HTERT RPE-1 (cell line): ENCODE data around the gene SLC25A18.
"Not testable (repeated sequence)": the region's sequence is repeated elsewhere in the genome, so short reads cannot be mapped to it uniquely, and the experiment has no call there.

Source experiments
- in situ Hi-C: fragments of 300-500 bp; cut with MboI; formaldehyde crosslinking; loops from 4 replicates; pipeline ENCODE4 v1.14.3; 2020; ENCODE audit warnings: low sequenced_read_pairs

SLC25A18 gene, protein sequence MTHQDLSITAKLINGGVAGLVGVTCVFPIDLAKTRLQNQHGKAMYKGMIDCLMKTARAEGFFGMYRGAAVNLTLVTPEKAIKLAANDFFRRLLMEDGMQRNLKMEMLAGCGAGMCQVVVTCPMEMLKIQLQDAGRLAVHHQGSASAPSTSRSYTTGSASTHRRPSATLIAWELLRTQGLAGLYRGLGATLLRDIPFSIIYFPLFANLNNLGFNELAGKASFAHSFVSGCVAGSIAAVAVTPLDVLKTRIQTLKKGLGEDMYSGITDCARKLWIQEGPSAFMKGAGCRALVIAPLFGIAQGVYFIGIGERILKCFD

DNA sequence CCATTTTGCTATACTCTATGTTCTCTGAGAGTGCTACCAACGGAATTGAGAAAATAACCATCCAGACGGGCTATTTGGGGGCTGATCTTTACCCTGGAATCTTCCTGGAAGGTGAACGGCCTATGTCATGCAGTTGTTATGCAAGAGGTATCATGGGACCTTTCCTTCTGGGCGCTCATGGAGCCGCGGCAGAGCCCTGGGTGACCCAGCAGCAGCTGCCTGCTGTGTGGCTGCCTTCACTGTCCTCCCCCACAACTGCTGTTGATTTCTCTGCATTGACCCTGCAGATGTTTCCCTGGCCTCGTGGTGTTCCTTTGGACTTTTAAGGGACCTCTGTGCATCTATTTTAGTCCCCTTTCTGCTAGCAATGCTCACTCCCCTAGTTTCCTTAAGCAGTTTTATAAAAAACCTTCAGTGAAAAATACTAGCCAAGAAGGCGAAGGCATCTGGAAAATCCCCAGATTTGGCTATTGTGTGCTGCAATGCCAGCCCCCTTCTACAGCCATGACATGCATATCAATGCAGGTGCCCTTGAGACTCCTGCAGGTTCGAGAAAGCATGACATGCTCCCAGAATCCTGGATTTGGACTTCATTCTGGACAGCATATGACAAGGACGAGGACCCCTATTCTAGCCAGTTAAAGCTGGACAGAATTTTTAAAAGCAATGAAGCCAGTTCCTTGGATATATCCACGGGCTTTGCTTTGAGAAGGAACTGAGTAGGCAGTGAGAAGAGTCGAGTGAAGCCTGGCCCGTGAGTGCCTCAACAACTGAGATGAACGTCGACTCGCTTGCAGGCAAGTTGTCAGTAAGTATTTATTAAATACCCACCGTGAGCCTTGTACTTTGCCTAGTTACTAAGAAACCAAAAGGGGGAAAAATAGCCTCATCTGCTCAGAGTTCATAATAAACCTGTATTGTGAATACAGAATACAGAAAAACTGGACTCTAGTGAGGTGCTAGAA is at the start of gene SLC25A18:
Gene SLC25A18 (plus strand): TSS at position 593 of the 965 bp plus-strand sequence. CDS start 16,447 bp downstream, outside the sequence.
- in situ Hi-C loops = no loop called here

DNA sequence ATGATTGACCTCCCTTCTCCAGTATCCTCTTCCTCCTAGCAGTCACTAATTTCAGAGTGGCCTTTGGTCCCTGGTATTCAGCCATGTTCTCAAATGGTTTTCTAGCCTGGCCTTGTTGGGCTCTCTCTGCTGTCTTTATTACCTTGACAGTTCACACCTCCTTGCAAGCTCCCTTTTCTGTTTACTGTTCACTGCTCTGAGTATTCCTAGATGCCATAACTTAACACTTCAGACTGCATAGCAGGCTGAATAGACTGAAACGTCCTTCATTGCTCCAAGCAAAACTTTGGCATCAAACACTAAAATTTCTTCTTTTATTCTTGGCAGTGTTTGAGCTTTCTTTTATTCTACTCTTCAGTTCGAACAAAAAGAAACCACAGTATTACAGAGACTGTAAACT is 49.7 kb upstream of the SLC25A18 start:
- in situ Hi-C loops = no loop called here

DNA sequence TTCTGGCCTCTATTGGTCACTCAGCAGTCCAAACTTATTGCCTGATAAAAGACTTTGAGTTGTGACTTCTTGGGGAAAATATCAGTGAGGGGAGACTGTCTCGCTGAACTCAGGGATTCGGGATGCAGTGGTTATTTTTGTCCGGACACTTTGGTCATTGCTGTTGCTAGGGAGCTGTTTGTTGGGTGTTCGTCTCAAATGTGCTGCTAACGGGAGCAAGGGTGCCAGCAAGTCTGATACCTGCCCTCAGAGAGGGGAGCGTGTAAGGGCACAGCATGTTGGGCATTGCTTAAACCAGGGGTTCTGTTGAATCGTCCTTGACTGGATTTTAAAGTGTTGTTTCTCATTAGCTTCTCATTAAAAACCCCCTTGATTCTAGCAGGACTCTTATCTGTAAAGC is 49.2 kb upstream of the SLC25A18 start:
- in situ Hi-C loops = no loop called here

DNA sequence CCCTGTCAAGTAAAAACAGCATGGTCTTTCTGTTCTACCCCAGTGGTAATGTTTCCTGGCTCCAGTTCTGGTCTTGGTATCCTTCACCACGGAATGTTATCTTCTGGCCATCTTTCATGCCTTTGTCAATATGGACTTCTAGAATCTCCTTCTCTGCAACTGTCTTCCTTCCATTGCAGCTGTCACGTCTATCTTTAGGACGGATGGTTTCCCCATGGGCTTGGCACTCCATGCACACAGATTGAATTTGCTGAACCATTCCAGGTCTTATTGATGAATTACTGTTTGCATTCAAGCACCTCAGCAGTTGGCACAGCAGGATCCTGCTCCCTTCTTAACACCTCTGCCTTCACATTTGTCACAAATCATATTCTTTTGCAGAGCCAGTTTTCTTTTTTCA is 44.9 kb upstream of the SLC25A18 start:
- in situ Hi-C loops = no loop called here

DNA sequence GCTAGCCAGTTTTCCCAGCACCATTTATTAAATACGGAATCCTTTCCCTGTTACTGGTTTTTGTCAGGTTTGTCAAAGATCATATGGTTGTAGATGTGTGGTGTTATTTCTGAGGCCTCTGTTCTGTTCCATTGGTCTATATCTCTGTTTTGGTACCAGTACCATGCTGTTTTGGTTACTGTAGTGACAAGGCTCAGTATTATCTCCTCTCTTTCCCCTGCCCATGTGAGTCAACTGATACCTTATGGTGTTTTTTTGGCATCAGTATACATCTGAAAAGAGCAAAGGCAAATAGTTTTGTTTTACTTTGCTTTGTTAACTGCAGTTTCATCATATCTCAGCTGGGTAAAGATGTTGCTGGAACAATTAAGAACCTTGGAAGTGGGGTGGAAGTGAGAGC is 41.3 kb upstream of the SLC25A18 start:
- in situ Hi-C loops = not testable (repeated sequence)

DNA sequence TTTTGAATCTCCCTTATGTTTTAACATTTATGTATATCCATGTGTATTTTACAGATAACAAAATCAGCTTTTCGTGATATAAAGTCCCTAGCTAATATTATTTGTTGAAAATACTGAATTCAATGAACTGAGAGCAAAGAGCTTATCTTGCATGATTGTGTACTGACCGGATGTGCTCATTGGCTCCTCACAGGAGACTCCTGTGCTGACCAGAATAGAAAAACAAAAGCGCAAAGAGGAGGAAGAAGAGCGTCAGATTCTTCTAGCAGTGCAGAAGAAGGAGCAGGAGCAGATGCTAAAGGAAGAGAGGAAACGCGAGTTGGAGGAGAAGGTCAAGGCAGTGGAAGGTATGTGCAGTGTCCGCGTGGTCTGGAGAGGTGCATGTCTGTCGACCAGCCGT is 39.4 kb upstream of the SLC25A18 start:
- in situ Hi-C loops = no loop called here

DNA sequence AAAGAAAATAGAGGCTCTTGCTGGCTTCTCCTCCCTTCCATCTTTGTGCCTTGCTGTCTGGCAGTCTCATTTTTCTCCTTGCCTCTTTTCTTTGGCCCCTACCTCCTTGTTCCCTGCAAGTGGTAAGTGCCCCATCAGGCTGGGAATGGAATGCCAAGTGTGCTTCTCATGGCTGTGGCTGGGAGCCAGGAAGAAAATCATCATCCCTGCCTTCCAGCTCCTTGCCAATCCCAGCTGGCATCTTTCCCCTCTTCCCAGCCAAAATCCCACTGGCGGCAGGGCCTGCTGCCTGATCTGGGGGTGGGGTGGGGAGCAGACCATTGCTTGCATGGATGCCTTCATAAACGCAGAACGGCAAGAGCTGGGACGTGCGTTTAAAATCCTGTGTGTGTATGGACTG is 27.0 kb upstream of the SLC25A18 start:
- in situ Hi-C loops = no loop called here

DNA sequence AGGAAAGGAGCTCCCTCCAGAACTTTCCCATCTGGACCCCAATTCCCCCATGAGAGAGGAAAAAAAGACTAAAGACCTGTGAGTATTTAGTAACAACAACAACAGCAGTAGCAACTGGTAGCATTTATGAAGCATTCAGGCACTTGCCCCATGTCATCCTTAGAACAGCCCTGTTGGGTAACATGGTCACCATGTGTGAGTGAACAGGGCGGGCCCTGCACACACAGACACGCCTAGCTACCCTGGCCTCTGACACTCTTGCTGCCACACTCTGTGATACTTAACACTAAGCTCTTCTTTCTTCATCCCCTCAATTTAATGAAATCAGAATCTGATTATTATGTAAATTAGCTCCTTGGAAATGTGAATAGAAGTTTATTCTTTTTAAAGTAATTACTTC is 26.1 kb upstream of the SLC25A18 start:
- in situ Hi-C loops = no loop called here

DNA sequence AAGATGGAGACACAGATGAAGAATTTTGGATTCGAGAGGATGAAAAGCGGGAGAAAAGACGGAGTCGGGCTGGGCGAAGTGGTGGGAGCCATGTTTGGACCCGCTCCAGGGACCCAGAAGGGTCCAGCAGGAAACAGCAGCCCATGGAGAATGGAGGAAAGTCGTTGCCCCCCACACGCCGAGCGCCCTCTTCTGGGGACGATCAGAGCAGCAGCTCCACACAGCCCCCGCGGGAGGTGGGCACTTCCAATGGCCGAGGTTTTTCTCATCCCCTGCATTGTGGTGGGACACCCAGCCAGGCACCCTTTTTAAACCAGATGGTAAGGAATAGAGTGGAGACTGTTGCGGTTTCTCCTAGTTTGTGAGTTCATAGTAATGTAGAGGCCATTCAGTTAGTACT is 22.8 kb upstream of the SLC25A18 start:
- in situ Hi-C loops = no loop called here

DNA sequence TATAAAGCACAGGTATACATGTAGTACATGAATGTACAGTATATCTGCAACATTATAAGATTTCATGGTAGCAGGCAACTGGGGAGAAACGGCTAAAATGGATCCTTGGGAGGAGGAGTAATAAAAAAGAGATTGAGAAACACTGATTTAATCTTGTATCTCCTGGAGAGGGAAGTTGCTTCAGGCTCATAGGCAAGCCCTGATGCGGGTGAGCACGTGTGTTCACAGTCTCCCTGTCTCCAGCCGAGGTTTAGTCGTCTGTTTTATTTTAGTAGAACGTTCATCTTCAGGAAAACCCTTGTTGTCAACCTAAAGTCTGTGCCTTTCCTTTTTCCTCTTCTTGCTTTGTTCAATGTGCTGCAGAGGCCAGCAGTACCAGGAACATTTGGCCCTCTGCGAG is 21.8 kb upstream of the SLC25A18 start:
- in situ Hi-C loops = no loop called here

DNA sequence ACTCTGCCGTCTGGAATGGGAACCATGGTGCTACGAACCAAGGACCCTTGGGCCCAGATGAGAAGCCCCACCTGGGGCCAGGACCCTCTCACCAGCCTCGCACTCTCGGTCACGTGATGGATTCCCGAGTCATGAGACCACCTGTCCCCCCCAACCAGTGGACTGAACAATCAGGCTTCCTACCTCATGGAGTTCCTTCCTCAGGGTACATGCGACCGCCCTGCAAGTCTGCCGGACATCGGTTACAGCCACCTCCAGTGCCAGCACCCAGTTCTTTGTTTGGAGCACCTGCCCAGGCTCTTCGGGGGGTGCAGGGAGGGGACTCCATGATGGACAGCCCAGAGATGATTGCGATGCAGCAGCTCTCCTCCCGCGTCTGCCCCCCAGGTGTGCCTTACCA is 20.8 kb upstream of the SLC25A18 start:
- in situ Hi-C loops = no loop called here

DNA sequence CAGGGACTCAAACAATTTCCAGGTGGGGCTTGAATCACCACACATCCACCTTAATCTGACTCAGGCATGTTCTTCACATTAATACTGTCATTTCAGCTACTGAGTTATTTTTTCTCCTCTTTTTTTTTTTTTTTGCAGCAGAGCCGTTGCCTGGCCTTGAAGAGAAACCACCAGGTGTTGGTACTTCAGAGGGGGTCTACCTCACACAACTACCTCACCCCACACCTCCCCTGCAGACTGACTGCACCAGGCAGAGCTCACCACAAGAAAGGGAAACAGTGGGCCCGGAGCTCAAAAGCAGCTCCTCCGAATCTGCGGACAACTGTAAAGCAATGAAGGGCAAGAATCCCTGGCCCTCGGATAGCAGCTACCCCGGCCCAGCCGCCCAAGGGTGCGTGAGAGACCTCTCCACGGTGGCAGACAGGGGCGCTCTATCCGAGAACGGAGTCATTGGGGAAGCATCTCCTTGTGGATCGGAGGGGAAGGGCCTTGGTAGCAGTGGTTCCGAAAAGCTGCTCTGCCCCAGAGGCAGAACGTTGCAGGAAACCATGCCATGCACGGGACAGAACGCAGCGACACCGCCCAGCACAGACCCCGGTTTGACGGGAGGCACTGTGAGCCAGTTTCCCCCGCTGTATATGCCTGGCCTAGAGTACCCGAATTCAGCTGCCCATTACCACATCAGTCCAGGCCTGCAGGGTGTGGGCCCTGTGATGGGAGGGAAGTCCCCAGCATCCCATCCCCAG is 15.1 kb upstream of the SLC25A18 start:
- in situ Hi-C loops = no loop called here

DNA sequence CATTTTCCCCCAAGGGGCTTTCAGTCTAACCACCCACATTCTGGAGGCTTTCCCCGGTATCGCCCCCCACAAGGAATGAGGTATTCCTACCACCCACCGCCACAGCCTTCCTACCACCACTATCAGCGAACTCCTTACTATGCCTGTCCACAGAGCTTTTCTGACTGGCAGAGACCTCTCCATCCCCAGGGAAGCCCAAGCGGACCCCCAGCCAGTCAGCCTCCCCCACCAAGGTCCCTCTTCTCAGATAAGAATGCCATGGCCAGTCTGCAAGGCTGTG is 14.6 kb upstream of the SLC25A18 start:
- in situ Hi-C loops = no loop called here

DNA sequence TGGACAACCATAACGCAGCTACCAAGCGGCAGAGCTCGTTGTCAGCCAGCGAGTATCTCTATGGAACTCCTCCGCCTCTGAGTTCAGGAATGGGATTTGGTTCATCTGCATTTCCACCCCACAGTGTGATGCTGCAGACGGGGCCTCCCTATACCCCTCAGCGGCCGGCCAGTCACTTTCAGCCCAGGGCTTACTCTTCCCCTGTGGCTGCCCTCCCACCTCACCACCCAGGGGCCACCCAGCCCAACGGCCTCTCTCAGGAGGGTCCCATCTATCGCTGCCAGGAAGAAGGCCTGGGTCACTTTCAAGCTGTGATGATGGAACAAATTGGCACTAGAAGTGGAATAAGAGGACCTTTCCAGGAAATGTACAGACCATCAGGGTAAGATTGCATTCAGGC is 14.1 kb upstream of the SLC25A18 start:
- in situ Hi-C loops = no loop called here

DNA sequence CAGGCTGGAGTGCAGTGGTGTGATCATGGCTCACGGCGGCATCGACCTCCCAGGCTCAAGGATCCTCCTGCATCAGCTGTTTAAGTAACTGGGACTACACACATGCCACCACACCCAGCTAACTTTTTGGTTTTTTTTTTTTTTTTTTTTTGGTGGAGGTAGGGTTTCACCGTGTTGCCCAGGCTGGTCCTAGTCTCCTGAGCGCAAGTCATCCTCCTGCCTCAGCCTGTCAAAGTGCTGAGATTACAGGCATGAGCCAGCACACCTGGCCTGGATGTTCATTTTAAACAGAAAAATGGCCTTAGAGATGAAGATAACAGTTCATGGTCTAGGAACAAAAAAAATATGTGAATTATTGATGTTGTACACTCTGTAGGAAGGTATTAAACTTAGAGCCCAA is 13.6 kb upstream of the SLC25A18 start:
- in situ Hi-C loops = no loop called here

DNA sequence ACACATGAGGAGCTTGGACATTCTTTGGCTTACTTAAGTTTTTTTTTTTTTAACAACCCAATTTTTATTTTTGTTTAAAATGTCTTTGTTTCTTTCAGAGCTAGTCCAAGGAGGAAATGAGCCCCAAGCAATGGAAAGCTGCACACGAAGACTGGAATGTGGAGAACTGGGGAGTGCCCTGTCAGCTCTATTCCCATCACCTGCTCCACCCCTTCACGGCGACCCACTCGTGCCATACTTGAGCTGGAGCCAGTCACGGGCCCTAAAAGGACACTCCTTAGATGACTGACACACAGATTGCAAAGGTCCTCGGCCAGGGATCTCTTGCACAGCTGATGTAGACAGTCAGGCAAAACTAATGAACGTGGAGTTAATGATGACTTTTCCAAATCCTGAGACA is 10.6 kb upstream of the SLC25A18 start:
- in situ Hi-C loops = no loop called here

DNA sequence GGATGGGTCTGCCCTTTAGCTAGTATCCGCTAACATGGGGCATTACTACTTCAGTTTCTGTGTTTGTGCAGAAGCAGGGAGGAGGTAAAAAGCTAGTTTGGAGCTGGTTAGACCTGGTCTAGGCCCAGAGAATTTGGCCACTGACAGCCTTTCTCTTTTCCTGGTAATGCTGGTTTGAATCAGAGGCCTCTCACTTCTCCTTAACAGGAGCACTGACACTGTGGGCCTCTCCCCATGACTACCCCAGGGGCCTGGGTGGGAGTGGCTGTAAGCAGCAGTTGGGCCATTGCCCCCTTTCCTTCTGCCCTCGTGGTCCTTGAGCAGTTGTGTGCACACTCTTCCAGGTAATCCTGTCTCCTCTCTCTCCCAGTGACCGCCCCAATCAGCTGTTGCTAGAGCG is 8.5 kb upstream of the SLC25A18 start:
- in situ Hi-C loops = no loop called here

DNA sequence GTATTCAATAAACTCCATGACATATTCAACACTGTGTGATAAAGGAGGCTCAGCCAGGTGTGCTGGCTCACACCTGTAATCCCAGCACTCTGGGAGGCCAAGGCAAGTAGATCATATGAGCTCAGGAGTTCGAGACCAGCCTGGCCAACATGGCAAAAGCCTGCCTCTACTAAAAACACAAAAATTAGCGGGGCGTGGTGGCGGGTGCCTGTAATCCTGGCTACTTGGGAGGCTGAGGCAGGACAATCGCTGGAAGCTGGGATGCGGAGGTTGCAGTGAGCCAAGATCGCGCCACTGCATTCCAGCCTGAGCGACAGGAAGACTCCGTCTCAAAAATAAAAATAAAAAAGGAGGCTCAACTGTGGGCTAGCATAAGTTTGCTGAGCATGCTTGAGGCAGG is 4.1 kb upstream of the SLC25A18 start:
- in situ Hi-C loops = no loop called here

DNA sequence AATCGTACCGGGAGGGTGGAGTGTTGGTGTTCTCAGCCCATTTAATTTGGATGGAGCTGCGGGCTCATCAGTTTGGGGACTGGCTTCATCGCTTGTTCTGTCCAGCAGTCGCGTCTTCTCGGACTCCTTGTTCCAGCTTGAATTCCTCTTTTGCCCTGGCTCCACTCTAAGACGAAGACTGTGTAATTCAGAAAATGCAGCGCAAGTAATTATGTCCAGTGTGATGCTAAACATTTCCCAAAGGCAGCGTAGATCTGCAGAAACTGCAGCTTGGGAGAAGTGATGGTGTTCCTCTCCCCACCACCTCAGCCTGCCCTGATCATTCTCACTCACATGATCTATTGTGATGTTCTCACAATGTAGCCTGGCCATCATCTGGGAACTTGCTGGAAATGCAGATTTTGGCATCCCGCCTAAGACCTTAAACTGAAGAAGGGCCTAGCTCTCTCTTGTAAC is 666 bp downstream of the SLC25A18 start:
- in situ Hi-C loops = no loop called here

DNA sequence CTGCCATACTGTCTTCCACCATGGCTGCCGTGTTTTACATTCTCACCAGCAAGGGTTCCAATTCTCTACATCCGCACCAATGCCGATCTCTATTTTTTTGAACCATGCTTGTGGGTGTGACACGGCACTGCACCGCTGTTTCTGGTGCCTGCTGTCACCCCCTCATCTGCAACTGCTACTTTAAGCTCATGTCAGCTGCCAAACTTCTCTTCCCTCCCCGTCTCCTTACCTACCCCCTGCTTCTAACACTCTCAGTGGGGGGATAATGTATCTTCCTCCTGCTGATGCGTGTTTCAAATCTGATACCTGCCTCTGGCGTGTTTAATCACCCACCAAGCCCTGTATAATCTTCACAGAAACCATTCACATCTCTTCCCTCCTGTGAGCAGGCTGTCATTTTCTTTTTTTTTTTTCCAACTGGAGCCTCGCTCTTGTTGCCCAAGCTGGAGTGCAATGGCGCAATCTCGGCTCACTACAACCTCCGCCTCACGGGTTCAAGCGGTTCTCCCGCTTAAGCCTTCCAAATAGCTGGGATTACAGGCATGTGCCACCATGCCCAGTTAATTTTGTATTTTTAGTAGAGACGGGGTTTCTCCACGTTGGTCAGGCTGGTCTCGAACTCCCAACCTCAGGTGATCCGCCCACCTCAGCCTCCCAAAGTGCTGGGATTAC is 2.9 kb downstream of the SLC25A18 start:
- in situ Hi-C loops = not testable (repeated sequence)

DNA sequence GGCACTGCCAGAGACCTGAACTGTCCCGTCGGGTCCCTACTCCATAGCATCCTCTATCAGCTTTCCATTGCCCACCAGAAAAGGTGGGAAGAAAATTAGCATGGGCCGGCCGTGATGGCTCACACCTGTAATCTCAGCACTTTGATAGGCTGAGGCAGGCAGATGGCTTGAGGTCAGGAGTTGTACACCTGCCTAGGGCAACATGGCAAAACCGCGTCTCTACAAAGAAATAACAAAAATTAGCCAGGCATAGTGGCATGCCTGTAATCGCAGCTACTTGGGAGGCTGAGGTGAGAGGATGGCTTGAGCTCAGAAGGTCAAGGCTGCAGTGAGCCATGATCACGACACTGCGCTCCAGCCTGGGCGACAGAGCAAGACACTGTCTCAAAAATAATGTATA is 3.5 kb downstream of the SLC25A18 start:
- in situ Hi-C loops = no loop called here
